Measurements from ENCODE around the gene MATN1.

MATN1 gene

DNA sequence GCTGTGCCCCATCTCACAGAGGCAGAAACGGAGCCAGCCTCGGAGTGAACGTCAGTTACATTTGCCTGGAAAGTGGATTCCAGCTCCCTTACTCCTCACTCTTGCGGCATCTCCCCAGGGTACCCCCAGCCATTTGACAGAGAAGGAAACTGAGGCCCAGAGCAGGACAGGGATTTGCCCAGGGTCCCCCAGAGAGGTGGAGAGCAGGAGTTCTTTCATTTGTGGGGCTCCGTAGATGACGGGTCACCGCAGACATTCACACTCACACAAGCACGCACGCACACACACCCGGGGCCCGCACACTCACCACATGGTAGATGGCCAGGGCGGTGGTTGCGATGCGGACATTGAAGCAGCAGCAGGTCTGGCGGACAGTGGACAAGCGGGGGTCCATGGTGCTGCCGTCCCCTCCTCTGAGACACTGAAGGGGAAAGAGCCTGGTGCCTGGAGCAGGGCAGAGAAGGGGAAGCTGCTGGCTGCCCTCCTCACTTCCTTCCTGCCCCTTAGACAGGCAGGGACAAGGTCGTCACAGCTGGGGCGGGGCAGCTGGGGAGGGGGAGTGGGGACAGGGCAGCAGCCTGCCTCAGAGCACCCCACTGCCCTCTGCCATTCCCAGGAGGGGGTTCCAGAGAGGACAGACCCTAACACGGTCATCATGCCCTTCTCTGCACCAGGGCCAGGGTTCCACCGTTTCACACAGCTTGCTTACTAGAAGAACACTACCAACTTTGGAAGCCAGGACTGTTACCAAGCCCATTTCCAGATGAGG is 34.2 kb upstream of the MATN1 start, which contains the start of gene LAPTM5:
TSS of gene LAPTM5 (minus strand) at position 423 of the 769 bp plus-strand sequence. CDS start at position 394, 29 bp downstream.
- no peak for DNase-seq (ENCODE audit: low read depth in 2 of 2)

GRCh38 chr1:30756545-30757351 is 33.4 kb upstream of the MATN1 start:
- DNase-seq (ENCODE audit: low read depth in 2 of 2): peak; percentile 50 to 55

DNA sequence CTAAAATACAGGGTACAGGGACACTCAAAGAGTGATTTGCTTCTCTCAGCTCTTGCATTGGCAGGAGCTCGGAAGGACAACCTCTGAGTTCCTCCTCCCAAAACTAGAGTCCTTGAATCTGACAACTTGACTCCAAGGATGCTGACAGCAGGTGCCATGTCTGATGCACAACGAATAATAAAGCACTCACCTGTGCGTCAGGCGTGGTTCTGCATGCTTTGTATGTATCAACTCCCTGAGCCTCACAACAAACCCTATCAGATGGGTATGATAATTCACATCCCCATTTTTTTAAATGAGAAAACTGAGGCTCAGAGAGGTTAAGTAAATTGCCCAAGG is 32.8 kb upstream of the MATN1 start:
- no peak for DNase-seq (ENCODE audit: low read depth in 2 of 2)

GRCh38 chr1:30755746-30756145 is 32.4 kb upstream of the MATN1 start:
- no peak for DNase-seq (ENCODE audit: low read depth in 2 of 2)

GRCh38 chr1:30755334-30755733 is 31.9 kb upstream of the MATN1 start:
- no peak for DNase-seq (ENCODE audit: low read depth in 2 of 2)

DNA sequence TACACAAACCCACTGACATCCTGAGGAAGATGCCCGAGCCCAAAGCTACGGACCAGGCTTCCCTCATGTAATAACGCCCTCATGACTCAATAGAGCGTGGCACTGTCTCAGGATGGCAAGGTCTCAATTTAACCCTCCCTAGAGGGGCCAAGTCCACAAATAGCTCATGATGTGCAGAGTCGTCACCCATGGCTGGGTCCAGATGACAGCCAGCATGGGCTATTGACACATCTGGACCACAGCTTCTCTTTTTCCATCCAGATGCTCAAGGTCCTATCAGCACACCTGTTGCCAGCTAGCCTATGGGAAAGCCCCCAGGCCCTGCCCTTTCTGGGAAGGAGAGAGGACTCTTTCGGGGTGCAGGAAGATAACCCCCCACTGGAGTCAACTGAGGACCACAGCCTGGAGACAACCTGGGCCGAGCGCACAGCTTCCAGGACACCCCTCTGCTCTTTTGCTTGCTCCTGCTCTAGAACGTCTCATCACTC is 31.3 kb upstream of the MATN1 start:
- DNase-seq (ENCODE audit: low read depth in 2 of 2): no peak

GRCh38 chr1:30753660-30754123 is 30.3 kb upstream of the MATN1 start:
- DNase-seq (ENCODE audit: low read depth in 2 of 2): no peak

- DNase-seq (ENCODE audit: low read depth in 2 of 2): no peak
These were observed 29.7 kb upstream of the MATN1 start for GRCh38 chr1:30753118-30753517.

- DNase-seq (ENCODE audit: low read depth in 2 of 2): no peak
These were observed 29.2 kb upstream of the MATN1 start for GRCh38 chr1:30752651-30752908.

- DNase-seq (ENCODE audit: low read depth in 2 of 2): no peak
These were observed 28.7 kb upstream of the MATN1 start for GRCh38 chr1:30751830-30752650.

DNA sequence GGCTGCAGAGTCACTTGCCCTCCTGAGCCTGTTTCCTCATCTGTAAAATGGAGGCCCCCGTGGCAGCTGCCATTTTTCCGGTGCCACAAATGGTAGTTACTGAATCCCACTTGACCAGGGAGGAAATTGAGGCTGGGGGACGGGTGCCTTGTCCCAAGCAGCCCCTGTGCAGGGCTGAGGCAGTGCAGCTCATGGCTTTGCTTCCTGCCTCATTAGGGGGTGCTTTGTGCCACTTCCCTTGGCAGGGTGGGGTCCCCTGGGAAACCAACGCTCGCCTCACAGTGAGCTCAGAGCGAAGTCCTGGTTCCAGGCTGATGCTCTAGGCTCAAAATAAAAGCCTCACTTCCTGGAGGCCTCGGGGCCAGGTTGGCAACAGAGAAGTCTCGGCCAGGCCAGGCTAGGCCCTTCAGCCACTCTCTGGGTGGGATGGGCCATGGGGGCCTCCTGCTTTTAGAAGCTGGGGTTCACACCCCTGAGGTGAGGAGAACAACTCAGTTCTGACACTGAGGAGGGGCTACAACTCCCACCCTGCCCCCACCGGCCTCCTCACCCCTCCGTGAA is 27.4 kb upstream of the MATN1 start:
- no peak for DNase-seq (ENCODE audit: low read depth in 2 of 2)

DNA sequence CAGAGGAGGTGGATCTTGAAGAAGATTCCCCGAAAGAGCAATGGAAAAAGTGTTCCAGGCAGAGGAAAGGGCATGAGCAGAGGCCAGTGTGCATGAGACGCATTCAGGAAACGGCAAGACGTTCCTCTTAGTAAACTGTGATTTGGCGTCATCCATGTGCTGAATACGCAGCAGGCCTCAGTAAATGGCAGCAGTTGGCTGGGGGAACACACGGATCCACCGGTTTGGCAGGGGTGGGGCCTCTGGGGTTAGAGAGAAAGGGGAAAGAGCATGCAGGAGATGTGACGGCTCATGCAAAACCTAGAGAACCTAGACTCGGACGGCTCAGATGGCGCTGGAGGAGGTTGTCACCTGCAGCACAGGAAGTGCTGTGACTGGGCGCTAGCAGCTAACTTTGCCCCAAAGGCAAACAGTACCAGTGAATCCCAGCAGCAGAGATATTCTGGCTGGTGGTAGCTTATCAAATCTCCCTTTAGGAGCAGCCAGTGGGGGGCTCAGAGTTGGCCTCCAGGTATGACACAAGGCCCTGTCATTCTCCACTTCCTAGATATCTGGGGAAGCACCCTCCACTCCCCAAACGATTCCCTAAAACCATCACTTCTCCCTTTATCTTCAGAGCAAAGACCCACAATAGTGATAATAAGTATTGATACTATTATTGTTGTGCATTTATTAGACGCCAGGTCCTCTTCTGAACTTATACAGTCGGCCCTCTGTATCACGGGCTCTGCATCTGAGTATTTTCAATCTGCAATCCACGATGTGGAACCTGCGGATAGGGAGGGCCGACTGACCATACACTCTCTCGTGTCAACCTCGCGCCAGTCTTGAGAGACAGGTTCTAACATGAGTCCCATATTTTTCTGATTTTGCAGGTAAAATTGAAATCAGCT is 26.6 kb upstream of the MATN1 start:
- peak in 1 of 2 donors; percentile 35 for DNase-seq (ENCODE audit: low read depth in 2 of 2)

DNA sequence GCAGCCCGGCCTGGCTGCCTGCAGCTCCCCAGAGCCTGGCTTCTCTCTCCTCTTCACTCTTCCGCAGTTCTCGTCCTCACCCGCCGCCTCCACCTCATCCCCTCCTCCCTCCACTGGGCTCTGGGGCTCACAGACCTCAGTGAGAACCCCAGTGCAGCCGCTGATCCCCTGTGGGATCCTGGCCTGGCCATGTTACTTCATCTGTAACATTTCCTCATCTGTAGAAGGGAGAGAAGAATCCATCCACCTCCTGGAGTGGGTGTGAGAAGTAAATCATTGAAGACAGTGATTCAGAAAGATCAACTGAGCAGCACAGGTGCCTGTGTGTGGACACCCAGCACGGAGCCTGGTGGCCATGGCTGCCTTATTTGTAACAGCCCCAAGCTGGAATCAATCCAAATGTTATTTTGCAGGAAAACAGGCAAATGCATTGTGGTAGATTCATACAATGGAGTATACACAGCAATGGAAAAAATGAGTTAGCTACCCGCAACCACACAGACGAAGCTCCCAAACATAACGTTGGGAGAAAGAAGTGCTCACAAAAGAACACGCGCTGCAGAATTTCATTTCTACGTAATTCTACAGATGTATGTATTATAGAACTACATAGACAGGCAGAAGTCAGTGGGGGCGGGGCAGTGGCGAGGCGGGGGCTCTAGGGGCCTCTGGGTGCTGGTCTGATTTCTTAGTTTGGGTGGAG is 25.5 kb upstream of the MATN1 start:
- no peak for DNase-seq (ENCODE audit: low read depth in 2 of 2)

- no peak for DNase-seq (ENCODE audit: low read depth in 2 of 2)
These were observed 24.8 kb upstream of the MATN1 start for GRCh38 chr1:30748098-30748698.

DNA sequence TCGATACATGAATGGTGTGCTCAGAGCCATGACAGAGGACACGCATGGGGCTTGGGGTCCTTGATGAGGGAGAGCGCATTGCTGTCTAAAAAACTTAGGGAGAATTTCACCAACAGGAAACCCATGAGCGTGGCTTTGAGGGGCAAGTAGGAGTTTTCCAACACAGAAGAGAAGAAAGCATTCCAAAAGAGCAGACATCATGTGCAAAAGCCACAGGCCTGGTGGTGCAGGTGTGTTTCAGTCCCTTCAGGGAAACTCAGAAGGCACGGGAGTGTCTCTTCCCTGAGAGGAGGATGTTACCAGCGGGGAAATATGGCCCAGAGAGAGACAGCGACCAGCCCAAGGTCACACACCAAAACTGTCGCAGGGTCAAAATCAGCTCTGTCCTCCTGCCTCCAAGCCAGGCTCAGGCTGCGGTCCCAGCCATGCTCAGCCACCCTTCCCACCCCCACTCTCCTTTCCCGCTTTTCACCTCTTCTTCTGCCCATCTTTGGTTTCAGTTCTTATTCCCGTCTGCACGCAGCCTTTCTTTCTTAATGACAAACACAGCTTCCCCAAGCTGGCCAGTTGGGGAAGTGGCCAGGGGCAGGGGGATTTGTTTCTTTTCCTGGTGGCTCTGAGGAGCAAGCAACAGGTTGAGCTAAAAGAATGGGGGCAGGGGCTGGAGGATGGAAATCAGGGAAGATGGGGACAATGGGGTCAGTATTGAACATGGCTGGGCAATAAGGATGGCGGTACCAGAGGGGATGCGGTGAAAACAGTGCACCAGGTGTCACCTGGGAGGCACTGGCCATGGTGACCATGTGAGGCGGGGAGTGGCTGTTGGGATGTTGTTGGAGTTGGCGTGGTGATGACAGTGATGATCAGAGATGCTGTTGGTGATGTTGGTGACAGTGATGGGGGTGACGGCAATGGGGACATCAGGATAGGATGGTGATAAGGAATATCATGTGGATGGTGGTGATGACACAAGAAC is 23.9 kb upstream of the MATN1 start:
- no peak for DNase-seq (ENCODE audit: low read depth in 2 of 2)

DNA sequence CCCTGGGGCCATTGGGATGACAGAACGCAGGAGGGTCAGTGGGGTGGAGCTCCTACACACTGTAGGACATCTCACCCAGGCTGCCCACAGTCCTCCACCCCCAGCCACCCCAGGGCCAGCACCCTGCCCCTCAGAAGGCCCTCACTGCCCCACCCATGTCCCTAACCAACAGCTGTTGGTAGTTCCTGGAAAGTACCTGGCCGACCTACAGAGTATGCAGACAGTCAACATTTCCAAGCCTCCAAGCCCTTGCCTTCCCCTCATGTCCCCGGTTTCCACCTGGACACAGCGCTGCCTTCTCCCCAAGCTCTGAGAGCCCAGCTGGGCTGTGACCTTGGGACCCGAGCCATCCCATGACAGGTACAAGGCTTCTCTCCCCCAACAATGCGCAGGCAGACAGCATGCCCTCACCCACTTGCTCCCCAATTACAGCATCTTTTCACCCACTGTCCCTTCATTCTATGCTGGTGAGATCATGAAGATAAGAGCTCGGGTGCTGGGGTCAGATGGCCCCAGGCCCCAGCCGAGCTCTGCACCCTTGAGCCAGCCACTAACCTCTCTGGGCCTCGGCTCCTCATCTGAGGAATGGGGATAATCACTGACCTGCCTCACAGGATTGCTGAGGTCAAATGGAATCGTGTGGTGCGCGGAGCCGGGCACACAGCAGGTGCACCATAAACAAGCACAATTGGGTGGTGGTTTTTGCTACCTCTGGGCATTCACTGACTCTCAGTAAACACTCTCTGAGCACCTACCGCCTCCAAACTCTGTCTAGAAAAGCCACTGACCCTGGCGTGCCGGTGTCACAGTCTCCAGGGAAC is 23.0 kb upstream of the MATN1 start:
- no peak for DNase-seq (ENCODE audit: low read depth in 2 of 2)

DNA sequence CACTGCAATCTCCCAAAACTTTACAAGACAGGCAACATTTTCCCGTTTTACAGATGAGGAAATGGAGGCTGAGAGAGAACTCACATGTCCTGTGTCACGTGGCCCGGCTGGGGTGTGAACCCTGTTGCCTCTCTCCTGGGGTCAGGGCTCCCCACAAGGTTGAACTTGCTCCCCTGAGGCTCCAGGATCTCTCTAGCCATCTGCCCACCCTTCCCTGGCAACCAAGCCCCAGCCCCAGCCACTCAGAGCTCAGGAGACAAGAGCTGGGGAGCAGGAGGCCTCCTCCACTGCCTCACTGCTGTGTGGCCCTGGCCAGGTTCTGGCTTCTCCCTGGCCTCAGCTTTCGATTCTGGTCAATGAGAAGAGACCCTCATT is 22.4 kb upstream of the MATN1 start:
- no peak for DNase-seq (ENCODE audit: low read depth in 2 of 2)

Measured in activated CD8-positive, alpha-beta memory T cell treated with anti-CD3 and anti-CD28 coated beads for 4 hours (primary cell).